Fibroblast of peridontal ligament (primary cell): ENCODE data around the gene FIBCD1.
A peak's percentile ranks its signal among the peaks of the same experiment; 100 is the strongest.

Experiments used
- DNase-seq: peaks from one replicate; pipeline ENCODE4 v3.0.0-alpha.2; 2010; ENCODE audit errors: extremely low read depth

FIBCD1 gene

DNA sequence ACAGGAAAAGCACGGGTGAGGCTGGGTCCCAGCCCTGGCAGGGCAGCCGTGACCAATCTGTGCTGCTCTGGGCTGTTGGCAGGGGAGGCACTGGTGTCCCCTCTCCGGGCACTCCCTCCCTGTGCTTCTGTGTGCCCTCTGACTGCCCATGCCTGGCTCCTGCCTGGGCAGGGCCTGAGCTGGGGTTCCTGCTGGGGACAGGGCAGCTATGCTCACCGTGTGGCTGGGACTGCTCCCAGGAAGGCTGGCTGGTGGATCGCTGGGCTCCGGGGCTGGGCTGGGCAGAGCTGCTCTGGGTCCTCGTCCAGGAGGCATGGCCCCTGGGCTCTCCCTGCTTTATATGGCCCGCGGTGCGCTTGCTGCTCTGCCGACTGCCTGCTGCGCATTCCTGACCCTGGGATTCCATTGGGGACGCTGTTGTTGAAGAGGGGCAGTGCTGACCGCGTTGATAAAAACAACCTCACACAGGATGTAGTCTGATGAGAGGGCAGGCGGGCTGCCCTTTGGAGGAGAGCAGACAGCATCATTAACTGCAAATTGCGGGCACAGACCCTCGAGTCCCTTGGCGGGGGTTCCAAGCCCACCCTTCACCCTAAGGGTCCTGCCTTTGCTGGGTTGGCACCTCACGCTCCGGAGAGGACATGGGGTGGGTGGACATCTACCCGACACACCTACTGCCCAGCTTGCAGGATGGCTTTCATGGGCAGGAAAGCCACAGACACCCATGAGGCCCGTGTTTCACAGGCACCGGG is 43.4 kb downstream of the FIBCD1 start:
- DNase-seq: no peak

DNA sequence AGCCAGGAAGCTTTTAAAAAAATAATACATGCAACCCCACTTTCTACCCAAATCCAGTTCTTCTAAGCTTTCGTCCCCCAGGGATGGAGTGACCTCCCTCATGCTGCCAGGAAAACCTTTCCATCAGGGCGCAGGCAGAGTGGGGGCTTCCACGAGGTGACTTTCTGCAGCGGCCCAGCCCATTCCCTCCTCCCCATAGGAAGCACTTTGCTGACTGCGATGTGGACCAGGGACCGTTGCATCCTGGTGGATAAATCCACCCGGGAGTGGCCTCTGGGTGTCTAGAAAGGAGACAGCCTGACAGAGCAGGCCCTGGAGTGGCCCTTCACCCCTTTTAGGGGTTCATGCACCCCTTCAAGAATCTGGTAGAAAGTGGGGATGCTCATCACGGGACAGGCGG is 44.0 kb downstream of the FIBCD1 start:
- DNase-seq: no peak

DNA sequence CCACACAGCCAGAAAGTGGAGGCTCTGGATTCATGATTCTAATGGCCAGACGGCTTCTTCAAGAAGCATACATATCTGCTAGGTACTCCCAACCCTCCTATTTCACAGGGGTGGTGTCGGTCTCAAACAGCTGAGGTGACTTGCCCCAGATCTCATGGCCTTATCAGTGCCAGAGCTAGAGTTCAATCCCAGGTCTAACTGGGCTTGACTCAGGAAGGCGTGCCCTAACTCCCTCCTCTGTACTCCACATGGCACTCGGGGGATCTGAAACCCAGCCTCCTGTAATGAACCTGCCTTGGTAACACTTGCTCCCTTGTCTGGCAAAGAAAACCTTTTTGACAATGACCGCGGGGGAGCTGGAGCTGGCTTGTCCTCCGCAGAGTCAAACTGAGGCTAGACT is 44.5 kb downstream of the FIBCD1 start:
- DNase-seq: no peak

DNA sequence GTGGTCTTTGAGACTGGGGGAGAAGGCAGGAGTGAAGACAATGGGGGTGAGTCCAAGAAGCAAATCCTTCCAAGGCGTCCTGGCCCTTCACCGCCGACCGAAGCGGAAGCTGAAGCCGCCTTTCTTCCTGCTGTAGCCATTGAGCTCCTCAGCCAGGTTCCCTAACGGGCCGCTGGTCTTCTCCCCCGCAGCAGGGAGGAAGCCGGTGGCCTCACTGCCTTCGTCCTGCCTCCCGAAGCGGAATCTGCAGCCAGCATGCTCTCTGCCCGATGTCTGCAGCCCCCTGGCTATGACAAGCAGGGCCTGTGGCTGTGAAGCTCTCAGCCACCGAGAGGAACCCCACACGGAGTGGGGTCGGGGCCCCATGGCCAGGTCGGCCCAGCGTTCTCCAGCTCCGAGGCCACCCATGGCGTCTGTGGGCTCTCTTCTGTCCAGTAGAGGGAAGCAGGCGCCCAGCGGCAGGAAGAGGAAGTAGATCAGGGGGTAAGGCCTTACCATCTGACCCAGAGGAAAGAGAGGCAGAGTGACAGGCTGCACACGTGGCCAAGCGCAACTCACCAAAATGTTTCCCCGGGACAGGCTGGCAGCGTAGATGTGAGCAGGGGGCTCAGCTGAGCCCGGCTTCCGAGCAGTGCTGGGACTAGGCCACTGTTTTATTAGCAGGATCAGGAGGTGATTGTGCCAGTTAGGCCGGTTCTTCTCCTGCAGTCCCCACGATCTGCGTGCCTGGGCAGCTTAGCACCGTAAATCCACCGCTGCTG is 45.5 kb downstream of the FIBCD1 start:
- DNase-seq: no peak

DNA sequence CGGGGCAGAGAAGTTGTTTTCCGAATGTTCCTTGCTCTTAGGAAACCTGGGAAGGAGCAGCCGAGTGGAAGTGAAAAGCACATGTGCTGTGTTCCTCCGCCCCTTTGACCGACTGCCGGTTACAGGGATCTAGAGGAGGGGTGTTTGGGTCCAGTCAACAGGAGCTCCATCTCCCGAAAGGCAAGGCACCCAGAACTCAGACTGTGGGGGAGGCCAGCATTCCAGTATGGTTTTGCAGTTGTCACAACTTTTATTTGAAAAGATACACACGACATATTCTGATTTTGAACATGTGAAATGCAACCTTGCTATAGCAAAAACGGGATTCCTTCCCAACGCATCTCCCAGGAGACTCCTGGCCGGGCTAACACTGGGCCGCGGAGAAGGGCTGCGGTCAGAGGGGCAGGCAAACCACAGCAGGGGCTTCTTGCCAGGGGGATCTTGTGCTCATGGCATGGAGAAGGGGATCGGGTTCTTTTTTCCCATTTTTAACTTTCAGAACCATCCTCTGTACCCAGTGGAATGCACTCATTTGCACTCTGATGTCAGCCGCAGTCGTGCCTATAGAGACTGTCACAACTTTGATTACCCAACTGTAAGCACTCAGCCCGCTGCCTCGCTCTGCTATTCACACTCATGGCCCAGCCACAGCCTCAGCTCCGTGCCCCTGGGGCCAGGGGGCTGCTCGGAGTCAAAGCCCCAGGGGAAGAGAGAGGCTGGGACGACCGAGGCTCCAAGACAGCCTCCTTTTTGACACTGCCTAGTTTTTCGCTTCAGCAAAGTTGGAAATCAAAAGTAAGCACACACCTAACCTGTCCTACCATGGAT is 46.4 kb downstream of the FIBCD1 start:
- peak; percentile 76 for DNase-seq

DNA sequence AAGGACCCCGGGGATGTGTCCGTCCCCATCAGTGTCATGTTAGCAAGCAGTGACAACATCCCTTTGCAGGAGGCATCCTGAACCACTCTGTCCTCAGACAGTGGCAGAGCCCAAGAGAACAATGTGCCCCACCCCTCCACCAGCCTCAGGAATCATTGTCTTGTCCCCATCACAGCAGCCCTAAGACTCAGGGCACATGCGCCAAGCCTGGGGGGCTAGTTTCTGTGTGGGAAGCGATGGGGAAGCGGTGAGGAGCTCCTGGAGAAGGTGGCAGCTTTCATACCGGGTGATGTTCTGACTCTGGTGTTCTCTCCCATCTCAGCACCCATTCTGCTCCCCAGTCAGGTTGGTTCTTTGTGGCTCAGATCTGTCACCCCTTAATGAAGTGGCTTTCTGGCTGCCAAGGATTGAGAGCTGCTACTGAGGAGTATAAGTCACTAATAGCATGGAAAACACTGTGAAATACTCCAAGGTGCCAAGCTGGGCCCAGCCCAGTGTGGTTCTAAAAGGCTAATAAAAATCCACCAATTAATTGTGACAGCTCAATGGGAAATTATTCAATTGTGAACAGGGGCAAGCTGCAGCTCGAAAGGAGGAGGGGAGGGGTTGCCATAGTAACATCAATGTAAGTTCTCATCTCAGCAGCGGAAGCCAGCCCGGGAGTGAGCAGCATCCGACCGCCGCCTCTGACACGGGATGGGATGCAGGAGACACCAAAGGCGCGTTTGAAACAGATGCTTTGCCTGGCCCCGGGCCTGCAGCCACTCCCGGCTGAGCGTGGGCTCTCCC is 47.2 kb downstream of the FIBCD1 start:
- no peak for DNase-seq

DNA sequence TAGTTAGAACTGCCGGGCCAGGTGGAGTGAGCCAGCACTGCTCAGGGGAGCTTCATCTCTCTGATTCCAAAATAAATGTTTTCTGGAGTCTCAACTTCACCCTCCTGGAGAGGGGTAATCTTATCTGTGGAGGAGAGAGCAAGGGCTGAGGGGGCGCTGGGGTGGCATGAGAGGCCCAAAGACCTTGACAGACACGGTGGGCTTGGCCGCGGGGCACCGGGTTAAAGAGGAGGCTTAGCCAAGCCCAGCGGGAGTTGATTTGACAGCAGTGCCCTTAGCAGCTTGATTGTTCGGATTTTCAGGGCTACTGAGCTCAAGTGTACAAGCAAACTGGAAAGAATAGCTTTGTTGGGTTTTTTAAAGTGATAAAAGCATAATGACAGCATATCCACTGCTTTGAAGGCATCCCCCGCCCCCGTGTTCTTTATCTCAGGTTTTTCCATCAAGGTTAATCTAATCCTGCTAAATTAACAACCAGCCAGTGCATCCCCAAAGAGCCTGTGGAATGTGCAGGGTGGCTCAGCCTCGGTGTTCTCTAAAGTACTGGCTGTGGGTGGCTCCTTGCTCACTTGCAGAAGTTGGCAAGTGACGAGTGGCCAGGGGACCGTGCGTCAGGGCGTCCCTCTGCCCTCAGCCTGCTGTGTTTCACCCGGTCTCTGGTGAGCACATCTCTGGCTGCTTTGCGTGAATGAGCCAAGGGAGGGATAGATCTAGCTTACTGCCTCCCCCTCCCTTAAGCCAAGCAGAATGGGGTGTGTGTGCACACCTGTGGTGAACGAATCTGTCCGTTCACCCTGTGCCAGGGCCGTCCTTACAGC is 48.0 kb downstream of the FIBCD1 start:
- DNase-seq: no peak

DNA sequence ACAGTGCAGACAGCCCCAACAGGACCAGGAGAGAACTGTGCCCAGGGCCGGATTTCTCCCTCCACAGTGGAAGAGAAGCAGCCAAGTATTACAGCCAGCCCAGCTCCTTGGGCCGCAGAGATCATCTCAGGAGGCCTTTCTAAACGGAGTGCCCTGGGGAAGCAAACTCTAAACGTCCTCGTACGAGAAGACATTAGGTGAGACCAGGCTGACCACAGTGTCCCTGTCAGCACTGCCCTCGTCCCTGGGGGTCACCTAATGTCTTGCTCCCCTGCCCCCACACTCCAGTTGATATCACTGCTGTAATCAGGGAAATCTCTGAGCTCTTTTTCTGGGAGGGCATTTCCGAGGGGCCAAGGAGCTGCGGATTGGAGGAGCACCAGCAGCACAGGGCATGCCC is 48.9 kb downstream of the FIBCD1 start:
- no peak for DNase-seq

DNA sequence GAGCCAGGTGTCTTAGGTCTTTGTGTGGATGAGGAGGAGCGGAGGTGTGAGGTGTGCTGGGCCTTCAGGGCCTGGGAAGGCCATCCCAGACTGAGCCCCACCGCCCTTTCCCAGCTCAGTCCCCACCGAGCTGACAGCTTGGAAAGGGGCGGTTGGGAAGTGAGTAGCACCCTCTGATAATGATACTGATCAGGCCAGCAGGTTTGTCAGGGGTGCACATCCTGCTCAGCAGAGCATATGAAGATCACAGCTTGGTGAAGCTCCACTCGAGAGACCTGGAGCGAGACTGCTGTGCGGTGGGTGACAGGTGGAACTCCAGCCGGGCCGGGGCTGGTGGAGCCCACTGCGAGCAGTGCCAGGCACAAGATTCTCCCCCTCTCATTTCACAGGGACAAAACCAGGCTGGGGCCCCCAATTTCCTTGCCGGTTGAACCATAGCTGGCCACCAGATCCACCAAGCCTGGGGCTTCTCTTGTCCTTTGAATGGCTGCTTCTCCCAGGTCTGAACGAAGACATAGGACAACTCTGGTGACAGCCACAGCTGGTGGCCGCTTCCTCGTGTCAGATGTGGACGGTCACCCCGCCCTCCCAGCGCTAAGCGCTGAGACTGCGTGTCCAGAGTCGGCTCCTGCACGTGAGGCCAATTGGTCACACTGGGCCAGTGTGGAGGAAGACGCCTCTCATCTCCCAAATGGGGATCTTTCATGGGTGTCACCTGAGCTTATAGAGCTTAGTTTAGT is 50.7 kb downstream of the FIBCD1 start:
- no peak for DNase-seq

DNA sequence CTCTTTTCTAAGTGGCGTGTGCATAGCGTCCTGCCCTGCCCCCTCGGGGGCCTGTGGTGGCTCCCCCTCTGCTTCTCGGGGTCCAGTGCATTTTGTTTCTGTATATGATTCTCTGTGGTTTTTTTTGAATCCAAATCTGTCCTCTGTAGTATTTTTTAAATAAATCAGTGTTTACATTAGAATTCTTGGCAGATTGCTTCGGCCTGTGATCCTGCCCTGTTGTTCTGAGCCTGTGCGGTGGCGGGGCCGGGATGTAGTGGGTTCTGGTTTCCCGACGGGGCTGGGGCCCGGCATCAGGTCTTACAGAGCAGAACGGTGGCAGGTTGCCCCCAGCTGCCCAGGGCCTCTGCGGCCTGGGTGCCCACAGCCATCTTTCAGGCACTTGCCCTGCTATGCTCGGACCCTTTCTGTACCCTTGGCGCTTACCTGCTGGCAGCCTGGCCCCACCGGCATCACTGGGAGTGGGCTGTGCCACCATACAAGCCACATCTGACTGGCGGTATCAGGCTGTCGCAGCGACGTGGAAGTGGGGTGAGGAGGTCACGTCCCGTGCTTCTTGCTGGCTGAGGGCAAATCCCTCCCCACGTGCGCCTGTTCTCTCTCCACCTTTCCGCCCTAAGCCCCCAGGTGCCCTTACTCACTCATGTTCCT is 51.4 kb downstream of the FIBCD1 start:
- DNase-seq: peak; percentile 51

DNA sequence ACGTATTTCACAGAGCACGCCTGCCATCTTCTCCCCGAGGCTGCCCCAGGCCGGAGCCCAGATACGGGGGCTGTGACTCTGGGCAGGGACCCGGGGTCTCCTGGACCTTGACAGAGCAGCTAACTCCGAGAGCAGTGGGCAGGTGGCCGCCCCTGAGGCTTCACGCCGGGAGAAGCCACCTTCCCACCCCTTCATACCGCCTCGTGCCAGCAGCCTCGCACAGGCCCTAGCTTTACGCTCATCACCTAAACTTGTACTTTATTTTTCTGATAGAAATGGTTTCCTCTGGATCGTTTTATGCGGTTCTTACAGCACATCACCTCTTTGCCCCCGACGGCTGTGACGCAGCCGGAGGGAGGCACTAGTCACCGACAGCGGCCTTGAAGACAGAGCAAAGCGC is 52.1 kb downstream of the FIBCD1 start:
- DNase-seq: no peak

DNA sequence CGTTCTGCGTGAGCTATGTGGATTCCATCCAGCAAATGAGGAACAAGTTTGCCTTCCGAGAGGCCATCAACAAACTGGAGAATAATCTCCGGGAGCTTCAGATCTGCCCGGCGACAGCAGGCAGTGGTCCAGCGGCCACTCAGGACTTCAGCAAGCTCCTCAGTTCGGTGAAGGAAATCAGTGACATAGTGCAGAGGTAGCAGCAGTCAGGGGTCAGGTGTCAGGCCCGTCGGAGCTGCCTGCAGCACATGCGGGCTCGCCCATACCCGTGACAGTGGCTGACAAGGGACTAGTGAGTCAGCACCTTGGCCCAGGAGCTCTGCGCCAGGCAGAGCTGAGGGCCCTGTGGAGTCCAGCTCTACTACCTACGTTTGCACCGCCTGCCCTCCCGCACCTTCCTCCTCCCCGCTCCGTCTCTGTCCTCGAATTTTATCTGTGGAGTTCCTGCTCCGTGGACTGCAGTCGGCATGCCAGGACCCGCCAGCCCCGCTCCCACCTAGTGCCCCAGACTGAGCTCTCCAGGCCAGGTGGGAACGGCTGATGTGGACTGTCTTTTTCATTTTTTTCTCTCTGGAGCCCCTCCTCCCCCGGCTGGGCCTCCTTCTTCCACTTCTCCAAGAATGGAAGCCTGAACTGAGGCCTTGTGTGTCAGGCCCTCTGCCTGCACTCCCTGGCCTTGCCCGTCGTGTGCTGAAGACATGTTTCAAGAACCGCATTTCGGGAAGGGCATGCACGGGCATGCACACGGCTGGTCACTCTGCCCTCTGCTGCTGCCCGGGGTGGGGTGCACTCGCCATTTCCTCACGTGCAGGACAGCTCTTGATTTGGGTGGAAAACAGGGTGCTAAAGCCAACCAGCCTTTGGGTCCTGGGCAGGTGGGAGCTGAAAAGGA is 53.3 kb downstream of the FIBCD1 start:
- no peak for DNase-seq

DNA sequence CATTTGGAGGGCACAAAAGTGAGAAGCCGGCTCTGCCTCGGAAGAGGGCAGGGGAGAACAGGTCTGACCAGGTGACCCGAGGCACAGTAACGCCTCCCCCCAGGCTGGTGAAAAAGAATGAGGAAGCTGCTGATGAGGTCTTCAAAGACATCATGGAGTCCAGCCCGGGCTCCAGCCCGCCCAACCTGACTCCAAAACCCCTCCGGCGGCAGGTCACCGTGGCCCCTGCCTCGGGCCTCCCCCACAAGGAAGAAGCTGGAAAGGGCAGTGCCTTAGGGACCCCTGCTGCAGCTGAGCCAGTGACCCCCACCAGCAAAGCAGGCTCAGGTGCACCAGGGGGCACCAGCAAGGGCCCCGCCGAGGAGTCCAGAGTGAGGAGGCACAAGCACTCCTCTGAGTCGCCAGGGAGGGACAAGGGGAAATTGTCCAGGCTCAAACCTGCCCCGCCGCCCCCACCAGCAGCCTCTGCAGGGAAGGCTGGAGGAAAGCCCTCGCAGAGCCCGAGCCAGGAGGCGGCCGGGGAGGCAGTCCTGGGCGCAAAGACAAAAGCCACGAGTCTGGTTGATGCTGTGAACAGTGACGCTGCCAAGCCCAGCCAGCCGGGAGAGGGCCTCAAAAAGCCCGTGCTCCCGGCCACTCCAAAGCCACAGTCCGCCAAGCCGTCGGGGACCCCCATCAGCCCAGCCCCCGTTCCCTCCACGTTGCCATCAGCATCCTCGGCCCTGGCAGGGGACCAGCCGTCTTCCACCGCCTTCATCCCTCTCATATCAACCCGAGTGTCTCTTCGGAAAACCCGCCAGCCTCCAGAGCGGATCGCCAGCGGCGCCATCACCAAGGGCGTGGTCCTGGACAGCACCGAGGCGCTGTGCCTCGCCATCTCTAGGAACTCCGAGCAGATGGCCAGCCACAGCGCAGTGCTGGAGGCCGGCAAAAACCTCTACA is 54.2 kb downstream of the FIBCD1 start:
- DNase-seq: no peak

DNA sequence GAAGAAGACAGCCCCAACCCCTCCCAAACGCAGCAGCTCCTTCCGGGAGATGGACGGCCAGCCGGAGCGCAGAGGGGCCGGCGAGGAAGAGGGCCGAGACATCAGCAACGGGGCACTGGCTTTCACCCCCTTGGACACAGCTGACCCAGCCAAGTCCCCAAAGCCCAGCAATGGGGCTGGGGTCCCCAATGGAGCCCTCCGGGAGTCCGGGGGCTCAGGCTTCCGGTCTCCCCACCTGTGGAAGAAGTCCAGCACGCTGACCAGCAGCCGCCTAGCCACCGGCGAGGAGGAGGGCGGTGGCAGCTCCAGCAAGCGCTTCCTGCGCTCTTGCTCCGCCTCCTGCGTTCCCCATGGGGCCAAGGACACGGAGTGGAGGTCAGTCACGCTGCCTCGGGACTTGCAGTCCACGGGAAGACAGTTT is 54.9 kb downstream of the FIBCD1 start:
- no peak for DNase-seq

DNA sequence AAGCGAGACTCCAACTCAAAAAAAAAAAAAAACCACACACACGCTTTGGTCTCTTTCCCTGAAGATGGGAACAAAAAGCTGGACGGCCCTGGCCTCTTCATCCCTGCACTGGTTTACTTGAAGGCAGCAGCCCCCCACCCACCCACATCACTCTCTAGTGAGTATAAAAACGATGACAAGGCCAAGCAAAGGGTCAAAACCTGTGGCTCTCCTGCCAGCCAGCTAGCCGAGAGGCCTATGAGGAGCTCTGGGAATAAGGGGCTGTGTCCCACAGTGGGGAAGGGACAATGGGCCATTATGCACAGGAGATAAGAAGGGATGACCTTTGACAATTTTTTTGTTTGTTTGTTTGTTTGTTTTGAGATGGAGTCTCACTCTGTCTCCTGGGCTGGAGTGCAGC is 55.6 kb downstream of the FIBCD1 start:
- DNase-seq: no peak

DNA sequence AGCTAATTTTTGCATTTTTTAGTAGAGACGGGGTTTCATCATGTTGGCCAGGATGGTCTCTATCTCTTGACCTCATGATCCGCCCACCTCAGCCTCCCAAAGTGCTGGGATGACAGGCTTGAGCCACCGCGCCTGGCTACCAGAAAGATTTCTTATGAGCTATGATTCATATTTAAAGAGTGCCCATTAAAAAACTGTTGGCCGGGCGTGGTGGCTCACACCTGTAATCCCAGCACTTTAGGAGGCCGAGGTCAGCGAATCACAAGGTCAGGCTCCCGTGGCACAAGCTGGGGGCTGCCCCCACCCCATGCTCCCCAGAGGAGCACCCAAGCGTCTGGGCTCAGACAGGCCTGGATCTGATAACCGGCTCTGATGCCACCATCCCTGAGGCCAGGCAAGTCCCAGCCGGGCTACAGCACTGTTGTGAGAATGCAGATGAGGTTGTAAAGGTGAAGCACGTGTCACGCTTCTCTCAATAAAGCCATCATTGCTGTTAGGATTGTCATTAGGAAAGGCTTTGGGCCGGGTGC is 56.3 kb downstream of the FIBCD1 start:
- DNase-seq: no peak

DNA sequence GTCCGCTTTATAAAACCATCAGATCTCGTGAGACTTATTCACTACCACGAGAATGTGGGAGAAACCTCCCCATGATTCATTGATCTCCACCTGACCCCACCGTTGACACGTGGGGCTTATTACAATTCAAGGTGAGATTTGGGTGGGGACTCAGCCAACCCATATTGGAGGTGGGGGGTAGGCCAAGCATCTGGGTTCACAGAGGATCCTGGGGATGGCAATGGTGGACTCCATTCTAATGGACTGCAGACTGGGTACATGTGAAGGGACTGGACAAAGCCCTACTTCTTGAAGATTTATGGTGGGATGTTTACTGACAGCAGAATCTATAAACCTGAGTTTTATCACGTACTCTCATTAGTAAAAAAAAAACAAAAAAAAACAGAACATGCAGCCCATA is 57.5 kb downstream of the FIBCD1 start:
- DNase-seq: no peak
